GM12878 (cell line): Measurements from ENCODE around the gene BANP. TPM values are rescaled to one million over a fixed set of nuclear protein-coding genes. Genes with fewer than 3 reads are reported as not detected.
"Not testable (repeated sequence)": the region's sequence is repeated elsewhere in the genome, so short reads cannot be mapped to it uniquely, and the experiment has no call there.

Experiments used
- ATAC-seq: fragments of 200-7000 bp; cut with Tn5 transposase; 3 replicates; pipeline ENCODE4 v1.9.1; 2020; ENCODE audit warnings: mild to moderate bottlenecking, moderate library complexity
- BruUV-seq: library from RNA; stranded (reverse); fragments of 400-500 nt; replicated peaks from 2 replicates; lab custom pipeline; 2021; lab: Mats Ljungman, UMichigan
- CTCF ChIA-PET: fragments of 300-600 bp; sonication (Branson Sonifier 250); formaldehyde crosslinking; extraction: SDS; loops from one replicate; lab custom pipeline; 2021; ENCODE audit warnings: inconsistent platforms; lab: Yijun Ruan, JAX
- POLR2A ChIA-PET: fragments of 350-600 bp; formaldehyde crosslinking; extraction: SDS; loops from one replicate; lab custom pipeline; 2021; ENCODE audit warnings: inconsistent platforms; lab: Charles Lee
- RAD21 ChIA-PET: fragments of 300-600 bp; sonication (Branson Sonifier 250); formaldehyde crosslinking; loops from one replicate; lab custom pipeline; 2023; ENCODE audit warnings: antibody characterized with exemption; ENCODE audit not compliant: unreplicated experiment; lab: Charles Lee
- SMC1A ChIA-PET: fragments of 300-600 bp; sonication (Branson Sonifier 250); formaldehyde crosslinking; loops from one replicate; lab custom pipeline; 2023; ENCODE audit not compliant: unreplicated experiment, uncharacterized antibody; lab: Charles Lee
- DNase-seq: peaks from one replicate; pipeline ENCODE4 v3.0.0-alpha.2; 2011; ENCODE audit warnings: low read depth, low spot score
- FAIRE-seq: peaks from 3 replicates; lab custom pipeline; 2011; peaks lifted over from hg19 to GRCh38; lab: Jason Lieb, UNC
- H2AFZ ChIP-seq: 2 replicates; pipeline ENCODE4 v1.6.0; 2011; ENCODE audit warnings: low read depth, low read length, control low read depth; ENCODE audit not compliant: control insufficient read depth
- H3K27ac ChIP-seq: 2 replicates; pipeline ENCODE4 v1.5.1; 2011; ENCODE audit warnings: control low read depth; ENCODE audit not compliant: control insufficient read depth, insufficient read depth
- H3K27me3 ChIP-seq, 2 experiments: replicated peaks in 1 of 2; 2 replicates each; pipeline versions ENCODE4 v1.6.0 to v1.6.1; 2011; ENCODE audit warnings: low read length in 1 of 2; ENCODE audit not compliant: control insufficient read depth in 2 of 2, insufficient read depth in 2 of 2
- H3K36me3 ChIP-seq, 2 experiments: 2 replicates each; pipeline ENCODE4 v1.5.1; 2011; ENCODE audit warnings: low read length in 1 of 2; ENCODE audit not compliant: control insufficient read depth in 2 of 2, insufficient read depth in 2 of 2
- H3K4me1 ChIP-seq: 2 replicates; pipeline ENCODE4 v1.6.1; 2011; ENCODE audit warnings: mild to moderate bottlenecking, low read length, moderate library complexity, mixed read lengths; ENCODE audit not compliant: control insufficient read depth, insufficient read depth
- H3K4me2 ChIP-seq: 2 replicates; pipeline ENCODE4 v1.6.0; 2011; ENCODE audit warnings: control low read depth; ENCODE audit not compliant: control insufficient read depth, insufficient read depth
- H3K4me3 ChIP-seq: fragments of 200-600 bp; sonication (generic); 2 replicates; pipeline ENCODE4 v1.5.1; 2016
- H3K79me2 ChIP-seq: 2 replicates; pipeline ENCODE4 v1.6.0; 2011; ENCODE audit warnings: low read length; ENCODE audit not compliant: control insufficient read depth, insufficient read depth
- H3K9ac ChIP-seq: 2 replicates; pipeline ENCODE4 v1.8.0; 2011; ENCODE audit warnings: low read length, control low read depth, mixed read lengths; ENCODE audit not compliant: control insufficient read depth, insufficient read depth
- H3K9me3 ChIP-seq: replicated peaks from 3 replicates; pipeline ENCODE4 v1.5.1; 2011; ENCODE audit warnings: mild to moderate bottlenecking, low read length; ENCODE audit not compliant: control insufficient read depth, insufficient read depth
- H4K20me1 ChIP-seq: 2 replicates; pipeline ENCODE4 v1.6.0; 2011; ENCODE audit not compliant: control insufficient read depth, insufficient read depth
- WGBS: methylation state at CpG from one replicate; pipeline ENCODE4 v1.1.6; 2016; ENCODE audit warnings: low lambda C conversion rate; ENCODE audit not compliant: insufficient replicate concordance, insufficient coverage; ENCODE audit errors: missing lambda C conversion rate; 5-methylcytosine and 5-hydroxymethylcytosine counted together
- in situ Hi-C: fragments of 300-500 bp; cut with MboI; formaldehyde crosslinking; loops from 9 replicates; pipeline ENCODE4 v1.14.3; 2018; ENCODE audit warnings: mixed read lengths
- intact Hi-C: fragments of 100-400 bp; cut with micrococcal nuclease; formaldehyde crosslinking; loops from one replicate; pipeline ENCODE4 v1.14.2; 2022; ENCODE audit not compliant: unreplicated experiment
- polyA plus RNA-seq, 11 experiments: library from polyadenylated mRNA; depleted of rRNA in 4 of 11; unstranded in 6 of 11; stranded (reverse) in 5 of 11; fragments of >200 nt; fragmentation: Nextera tagmentation in 4 of 11; fragmentation: Illumina TruSeq in 1 of 11; extraction: Ambion mirVana in 4 of 11; extraction: Trizol in 1 of 11; gene quantifications; 1 replicate in 1 of 11; 2 replicates in 10 of 11; pipeline versions ENCODE4 v1.2.1 to v1.2.3, GENCODE V29; 2011 to 2016; ENCODE audit warnings: inconsistent platforms in 2 of 11, missing spikeins in 2 of 11, low read depth in 1 of 11
- total RNA-seq, 4 experiments: library from RNA; depleted of rRNA in 3 of 4; stranded (reverse); fragments of >200 nt in 3 of 4; fragmentation: Illumina TruSeq in 1 of 4; extraction: Trizol in 1 of 4; gene quantifications; 2 replicates each; pipeline versions ENCODE4 v1.2.1 to v1.2.3, GENCODE V29; 2013 to 2021

Gene BANP
- total and polyA plus RNA-seq, 10 of the 15 experiments (the other 5 are each of a cell fraction or from before 2014, with no cell fraction given), result 3.9 to 21.9 (median 12.2) TPM

- RAD21 ChIA-PET, POLR2A ChIA-PET, SMC1A ChIA-PET, H3K4me2 ChIP-seq, H3K36me3 ChIP-seq, H2AFZ ChIP-seq, ATAC-seq, BruUV-seq, H3K79me2 ChIP-seq, H3K27me3 ChIP-seq, in situ Hi-C loops, intact Hi-C loops, DNase-seq, H3K9me3 ChIP-seq, H3K27ac ChIP-seq, H4K20me1 ChIP-seq, FAIRE-seq, H3K9ac ChIP-seq, H3K4me3 ChIP-seq, CTCF ChIA-PET, H3K4me1 ChIP-seq: not testable (repeated sequence)
- 66% methylated on average over 14 of the region's 15 CpGs for WGBS
Observed at GRCh38 chr16:88089071-88089470, 137.8 kb downstream of the BANP start.

- intact Hi-C loops, CTCF ChIA-PET, SMC1A ChIA-PET, H3K4me1 ChIP-seq, H3K27me3 ChIP-seq, in situ Hi-C loops, H2AFZ ChIP-seq, POLR2A ChIA-PET, BruUV-seq, FAIRE-seq, H3K4me3 ChIP-seq, DNase-seq, H4K20me1 ChIP-seq, RAD21 ChIA-PET, H3K36me3 ChIP-seq, H3K9me3 ChIP-seq, H3K4me2 ChIP-seq, H3K27ac ChIP-seq, ATAC-seq, H3K9ac ChIP-seq, H3K79me2 ChIP-seq: not testable (repeated sequence)
- WGBS, result 56% methylated on average over 22 of the region's 23 CpGs
Observed at GRCh38 chr16:88089632-88090376, 138.6 kb downstream of the BANP start.

GRCh38 chr16:88090377-88091175 is 139.3 kb downstream of the BANP start:
- FAIRE-seq, H3K4me1 ChIP-seq, H3K36me3 ChIP-seq, DNase-seq, RAD21 ChIA-PET, H2AFZ ChIP-seq, H4K20me1 ChIP-seq, H3K9me3 ChIP-seq, CTCF ChIA-PET, H3K4me3 ChIP-seq, H3K4me2 ChIP-seq, BruUV-seq, H3K79me2 ChIP-seq, H3K9ac ChIP-seq, POLR2A ChIA-PET, intact Hi-C loops, SMC1A ChIA-PET, in situ Hi-C loops, H3K27ac ChIP-seq, ATAC-seq, H3K27me3 ChIP-seq: not testable (repeated sequence)
- 51% methylated on average over 31 of the region's 38 CpGs for WGBS
